WTC11 (cell line): ENCODE results near the gene NAA60.

Experiments used
- ATF3 ChIP-seq: sonication (generic); formaldehyde crosslinking; conservative IDR thresholded peaks from 2 replicates; pipeline ENCODE4 v1.8.1; 2022; ENCODE audit warnings: mild to moderate bottlenecking, missing genetic modification reagents
- CTCF ChIP-seq: fragments of 200-600 bp; IDR thresholded peaks from 2 replicates; pipeline ENCODE4 v1.8.0; 2022; ENCODE audit warnings: antibody characterized with exemption
- E2F1 ChIP-seq: sonication (generic); formaldehyde crosslinking; IDR thresholded peaks from 2 replicates; pipeline ENCODE4 v1.8.0; 2022; ENCODE audit warnings: mild to moderate bottlenecking, missing genetic modification reagents
- E2F5 ChIP-seq: sonication (generic); formaldehyde crosslinking; IDR thresholded peaks from 2 replicates; pipeline ENCODE4 v1.8.1; 2022; ENCODE audit warnings: mild to moderate bottlenecking, moderate library complexity, missing genetic modification reagents
- FOXP1 ChIP-seq: sonication (generic); formaldehyde crosslinking; IDR thresholded peaks from 2 replicates; pipeline ENCODE4 v1.8.0; 2022; ENCODE audit warnings: missing genetic modification reagents, mild to moderate bottlenecking, moderate library complexity, borderline replicate concordance
- GTF2I ChIP-seq: fragments of 250-450 bp; sonication (Bioruptor Pico); conservative IDR thresholded peaks from 2 replicates; pipeline ENCODE4 v1.4.0; 2021; ENCODE audit warnings: mild to moderate bottlenecking
- JAZF1 ChIP-seq: fragments of 250-450 bp; sonication (Bioruptor Pico); IDR thresholded peaks from 2 replicates; pipeline ENCODE4 v1.9.0; 2021; ENCODE audit warnings: moderate library complexity, mild to moderate bottlenecking, inconsistent platforms
- PREB ChIP-seq: sonication (generic); formaldehyde crosslinking; IDR thresholded peaks from 2 replicates; pipeline ENCODE4 v1.8.1; 2022; ENCODE audit warnings: mild to moderate bottlenecking, missing genetic modification reagents, moderate library complexity, borderline replicate concordance
- TEAD1 ChIP-seq: sonication (generic); formaldehyde crosslinking; IDR thresholded peaks from 2 replicates; pipeline ENCODE4 v1.8.0; 2022; ENCODE audit warnings: mild to moderate bottlenecking, missing genetic modification reagents
- USF2 ChIP-seq: sonication (generic); formaldehyde crosslinking; IDR thresholded peaks from 2 replicates; pipeline ENCODE4 v1.8.1; 2023; ENCODE audit warnings: mild to moderate bottlenecking, missing genetic modification reagents, moderate library complexity
- ZNF263 ChIP-seq: sonication (generic); formaldehyde crosslinking; IDR thresholded peaks from 2 replicates; pipeline ENCODE4 v1.8.1; 2022; ENCODE audit warnings: low read depth, mild to moderate bottlenecking, moderate library complexity, missing genetic modification reagents
- ZNF281 ChIP-seq: sonication (generic); formaldehyde crosslinking; IDR thresholded peaks from 2 replicates; pipeline ENCODE4 v1.8.0; 2023; ENCODE audit warnings: mild to moderate bottlenecking, missing genetic modification reagents

- TF ChIP-seq CTCF, result no peak
- no peak for TF ChIP-seq JAZF1
- TF ChIP-seq USF2, result no peak
- no peak for TF ChIP-seq ZNF263
- TF ChIP-seq GTF2I (CRISPR knock-in tag), result no peak
- no peak for TF ChIP-seq TEAD1 (CRISPR knock-in tag)
- no peak for TF ChIP-seq E2F5
- no peak for TF ChIP-seq PREB
- no peak for TF ChIP-seq ATF3 (CRISPR knock-in tag)
- no peak for TF ChIP-seq E2F1
- TF ChIP-seq FOXP1 (CRISPR knock-in tag), result no peak
- TF ChIP-seq ZNF281 (CRISPR knock-in tag), result no peak
Measured at GRCh38 chr16:3401719-3402397, 41.6 kb upstream of the NAA60 start.
